Tibial nerve (tissue), 3 donors: ENCODE data around the gene TATDN2.
"Not testable (repeated sequence)": the region's sequence is repeated elsewhere in the genome, so short reads cannot be mapped to it uniquely, and the experiment has no call there.

ENCODE experiments used
- CTCF ChIP-seq, 5 experiments: fragments of 200-600 bp in 3 of 5; fragments of 450-650 bp in 2 of 5; sonication (generic) in 3 of 5; IDR thresholded peaks; one replicate each; pipeline ENCODE4 v1.5.1; 2016 to 2019; ENCODE audit warnings: antibody characterized with exemption in 5 of 5, mild to moderate bottlenecking in 3 of 5, moderate library complexity in 2 of 5
- POLR2A ChIP-seq, 2 donors: fragments of 450-650 bp; IDR thresholded peaks; one replicate each; pipeline ENCODE4 v1.6.1; 2017; ENCODE audit warnings: antibody characterized with exemption in 2 of 2, mild to moderate bottlenecking in 2 of 2, moderate library complexity in 2 of 2

GRCh38 chr3:10272476-10272875, 24.2 kb downstream of the TATDN2 start:
- TF ChIP-seq CTCF, POLR2A (IDR thresholded peaks at IDR 0.05): not testable (repeated sequence)
